Ectodermal cell (in vitro differentiated cells): ENCODE results near the gene ZMIZ1.

Experiments
- H3K27ac ChIP-seq: 2 replicates; pipeline ENCODE4 v1.7.0; 2013; ENCODE audit warnings: mild to moderate bottlenecking, low read depth, low read length; ENCODE audit not compliant: insufficient read depth, poor library complexity, severe bottlenecking
- H3K27me3 ChIP-seq: 2 replicates; pipeline ENCODE4 v1.7.0; 2013; ENCODE audit warnings: mild to moderate bottlenecking, low read length; ENCODE audit not compliant: insufficient read depth, control insufficient read depth, poor library complexity, severe bottlenecking
- H3K36me3 ChIP-seq: one replicate; pipeline ENCODE4 v1.7.0; 2013; ENCODE audit warnings: low read length; ENCODE audit not compliant: control insufficient read depth, insufficient read depth
- H3K4me1 ChIP-seq: one replicate; pipeline ENCODE4 v1.7.0; 2013; ENCODE audit warnings: low read length; ENCODE audit not compliant: control insufficient read depth, insufficient read depth
- H3K4me3 ChIP-seq: 2 replicates; pipeline ENCODE4 v1.7.0; 2013; ENCODE audit warnings: low read depth, low read length, control low read depth; ENCODE audit not compliant: insufficient read depth
- H3K9me3 ChIP-seq: 2 replicates; pipeline ENCODE4 v1.7.0; 2013; ENCODE audit warnings: mild to moderate bottlenecking, low read length, moderate library complexity; ENCODE audit not compliant: control insufficient read depth
- WGBS, 2 experiments: methylation state at CpG; one replicate each; pipeline ENCODE4 v1.1.7; 2013; ENCODE audit warnings: missing lambda C conversion rate in 2 of 2; 5-methylcytosine and 5-hydroxymethylcytosine counted together

ZMIZ1 gene

DNA sequence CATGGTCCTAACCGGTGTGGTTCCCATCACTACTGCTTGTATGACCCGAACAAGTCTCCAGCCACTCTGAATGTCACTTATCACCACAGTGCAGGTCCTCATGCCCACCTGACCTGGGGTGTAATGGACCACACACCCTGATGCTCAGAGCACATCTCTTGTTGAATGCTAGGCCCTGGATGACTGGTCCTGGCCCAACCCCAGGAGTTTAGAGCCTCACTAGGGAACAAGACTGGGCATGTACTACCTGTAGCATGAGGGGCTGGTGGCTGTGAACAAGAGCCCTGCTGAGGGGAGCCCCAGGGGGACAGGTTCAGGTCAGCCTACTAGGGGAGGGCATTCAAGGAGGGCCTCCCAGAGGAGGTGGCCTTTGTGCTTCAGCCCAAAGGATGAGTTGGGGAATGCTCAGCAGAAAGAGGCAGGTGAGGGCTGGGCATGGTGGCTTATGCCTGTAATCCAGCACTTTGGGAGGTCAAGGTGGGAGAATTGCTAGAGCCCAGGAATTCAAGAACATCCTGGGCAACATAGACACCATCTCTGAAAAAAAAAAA lies 31.2 kb downstream of the ZMIZ1 start:
- Histone ChIP-seq H3K27me3 (no peaks in the 10 kb centered on the region), H3K4me1 (peaks cover 16% of the 10 kb centered on the region), H3K4me3 (no peak overlapping the region), H3K27ac (no peak overlapping the region), H3K9me3 (no peaks in the 10 kb centered on the region), H3K36me3 (no peaks in the 10 kb centered on the region)
- WGBS, 2 experiments: 87 to 95% methylated on average over 2 of the region's 2 CpGs

DNA sequence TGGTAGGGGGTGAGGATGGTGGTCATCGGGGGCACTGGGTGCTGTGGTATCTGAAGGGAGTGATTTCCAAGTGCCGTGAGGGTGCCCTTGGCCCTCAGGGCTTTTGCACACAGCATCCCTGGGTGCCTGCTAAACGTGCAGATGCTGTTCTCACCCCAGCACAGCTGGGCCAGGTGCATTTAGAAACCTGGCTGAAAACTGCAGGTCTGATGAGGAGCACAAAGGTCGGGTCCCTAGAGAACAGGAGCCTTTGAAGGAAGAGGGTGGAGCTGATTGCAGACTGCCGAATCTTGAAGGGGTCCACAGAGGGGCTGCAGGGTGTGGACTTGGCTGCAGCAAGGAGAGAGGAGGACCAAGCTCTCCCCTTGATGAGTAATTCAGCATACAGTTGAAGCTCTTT lies 32.0 kb downstream of the ZMIZ1 start:
- no peaks in the 10 kb centered on the region for H3K27me3 ChIP-seq
- no peaks in the 10 kb centered on the region for H3K9me3 ChIP-seq
- H3K36me3 ChIP-seq: no peaks in the 10 kb centered on the region
- peaks cover 16% of the 10 kb centered on the region for H3K4me1 ChIP-seq
- WGBS, 2 experiments: 83 to 85% methylated on average over 5 of the region's 5 CpGs
- H3K4me3 ChIP-seq: no peak overlapping the region
- H3K27ac ChIP-seq: no peak overlapping the region

DNA sequence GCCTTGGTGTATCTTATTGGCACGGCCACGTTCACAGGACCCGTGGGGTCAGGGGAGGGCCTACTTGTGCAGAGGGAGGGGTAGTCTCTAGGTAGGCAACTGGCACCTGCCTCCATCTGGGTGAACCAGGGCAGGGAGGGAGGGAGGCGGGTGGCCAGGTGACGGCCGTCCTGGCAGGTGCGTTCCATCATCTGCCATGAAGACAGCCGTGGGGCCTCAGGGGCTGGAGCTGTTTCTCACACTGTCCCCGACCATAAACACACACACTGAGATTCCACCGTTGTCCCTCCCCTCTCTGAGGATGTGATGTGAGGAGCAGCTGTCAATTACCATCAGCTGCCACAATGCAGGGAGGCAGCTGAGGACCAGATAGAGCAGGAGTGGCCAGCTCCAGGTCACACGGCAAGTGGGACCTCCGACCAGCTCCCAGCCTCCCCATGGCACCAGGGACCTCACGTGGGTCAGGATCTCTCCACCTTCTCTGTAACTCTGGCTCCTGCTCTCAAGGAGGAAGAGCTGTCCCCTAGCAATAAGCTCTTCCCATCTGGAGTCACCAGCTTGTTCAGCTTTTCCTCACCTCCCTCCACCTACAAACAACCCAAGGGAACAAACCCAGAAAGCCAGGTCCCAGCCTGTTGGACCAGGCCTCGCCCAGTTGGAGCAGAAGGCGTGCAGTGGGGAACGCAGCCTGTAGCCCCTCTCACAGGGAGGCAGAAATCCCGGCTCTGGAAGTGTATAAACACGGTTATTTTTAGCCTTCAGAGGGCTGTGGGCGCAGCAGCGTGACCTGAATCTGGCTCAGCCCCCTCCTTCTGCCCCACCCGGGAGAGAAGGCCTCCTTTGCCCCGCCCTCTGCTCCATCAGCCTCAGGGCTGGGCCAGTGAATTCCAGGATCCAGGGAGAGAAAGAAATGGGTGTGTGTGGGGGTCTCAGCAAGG lies 33.1 kb downstream of the ZMIZ1 start:
- H3K4me1 ChIP-seq: peaks cover 25% of the 10 kb centered on the region
- no peak overlapping the region for H3K27ac ChIP-seq
- 77% methylated on average over 22 of the region's 22 CpGs for WGBS, 2 experiments

GRCh38 chr10:79102498-79102874 lies 33.7 kb downstream of the ZMIZ1 start:
- no peaks in the 10 kb centered on the region for H3K27me3 ChIP-seq
- 86 to 89% methylated on average over 6 to 7 of the region's 7 CpGs for WGBS, 2 experiments
- H3K36me3 ChIP-seq: no peaks in the 10 kb centered on the region
- H3K4me1 ChIP-seq: peaks cover 31% of the 10 kb centered on the region
- H3K4me3 ChIP-seq: no peak overlapping the region
- no peaks in the 10 kb centered on the region for H3K9me3 ChIP-seq
- no peak overlapping the region for H3K27ac ChIP-seq

More for the DNA sequence above, 33.1 kb downstream of the ZMIZ1 start:
- no peaks in the 10 kb centered on the region for H3K27me3 ChIP-seq
- no peak overlapping the region for H3K4me3 ChIP-seq
- H3K9me3 ChIP-seq: no peaks in the 10 kb centered on the region
- H3K36me3 ChIP-seq: no peaks in the 10 kb centered on the region

GRCh38 chr10:79103129-79103528 lies 34.4 kb downstream of the ZMIZ1 start:
- Histone ChIP-seq H3K27me3 (no peaks in the 10 kb centered on the region), H3K36me3 (no peaks in the 10 kb centered on the region), H3K9me3 (no peaks in the 10 kb centered on the region), H3K4me1 (peaks cover 37% of the 10 kb centered on the region), H3K27ac (no peak overlapping the region), H3K4me3 (no peak overlapping the region)
- 93 to 94% methylated on average over 13 of the region's 13 CpGs for WGBS, 2 experiments

DNA sequence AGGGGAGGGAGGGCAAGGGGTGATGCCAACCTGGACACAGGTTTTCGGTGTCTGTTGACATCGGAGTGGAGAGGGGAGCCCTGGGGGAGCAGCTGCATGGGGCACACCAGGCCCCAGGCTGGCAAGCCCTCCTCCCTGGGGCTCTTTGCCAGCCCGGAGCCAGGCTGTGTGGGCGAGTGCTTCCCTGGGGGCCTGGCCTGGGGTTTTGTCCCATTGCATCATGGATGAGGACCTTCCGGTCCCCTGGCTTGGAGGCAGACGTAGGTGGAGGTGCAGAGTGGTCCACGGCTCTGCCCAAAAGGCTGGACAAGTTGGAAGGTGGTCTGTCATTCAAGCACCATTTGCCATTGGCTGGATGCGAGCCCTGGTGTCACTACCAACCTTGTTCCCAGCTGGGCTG lies 34.8 kb downstream of the ZMIZ1 start:
- Histone ChIP-seq H3K36me3 (no peaks in the 10 kb centered on the region), H3K4me3 (no peak overlapping the region), H3K9me3 (no peaks in the 10 kb centered on the region), H3K27ac (no peak overlapping the region), H3K27me3 (no peaks in the 10 kb centered on the region), H3K4me1 (peaks cover 37% of the 10 kb centered on the region)
- WGBS, 2 experiments: 94 to 97% methylated on average over 8 of the region's 8 CpGs

- WGBS, 2 experiments: 74% methylated on average over 11 of the region's 11 CpGs
- Histone ChIP-seq H3K4me3 (no peak overlapping the region), H3K9me3 (no peaks in the 10 kb centered on the region), H3K27ac (no peak overlapping the region), H3K4me1 (peaks cover 37% of the 10 kb centered on the region), H3K36me3 (no peaks in the 10 kb centered on the region), H3K27me3 (no peaks in the 10 kb centered on the region)
Observed at GRCh38 chr10:79105150-79105739, 36.5 kb downstream of the ZMIZ1 start.

DNA sequence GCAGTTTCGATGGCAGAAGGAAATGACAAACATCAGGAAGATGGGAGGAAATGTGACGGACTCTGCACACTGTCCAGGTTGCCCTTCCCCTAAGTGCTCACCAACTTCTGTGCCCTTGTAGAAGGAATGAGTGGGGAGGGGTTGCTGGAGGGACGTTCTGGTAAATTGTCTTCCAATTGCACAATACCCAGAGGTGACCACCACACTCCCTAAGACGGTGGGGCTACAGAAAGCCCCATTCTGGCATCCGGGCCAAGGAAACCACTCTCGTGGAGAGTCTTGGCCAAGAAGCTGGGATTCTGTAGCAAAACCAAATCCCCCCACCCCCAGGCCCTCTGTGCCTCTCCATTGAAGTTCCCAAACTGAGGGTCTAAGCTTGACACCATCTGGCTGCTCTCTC lies 37.1 kb downstream of the ZMIZ1 start:
- Histone ChIP-seq H3K27me3 (no peaks in the 10 kb centered on the region), H3K4me1 (peaks cover 37% of the 10 kb centered on the region), H3K4me3 (no peak overlapping the region), H3K36me3 (no peaks in the 10 kb centered on the region), H3K27ac (no peak overlapping the region), H3K9me3 (no peaks in the 10 kb centered on the region)
- 91 to 92% methylated on average over 6 of the region's 6 CpGs for WGBS, 2 experiments

- Histone ChIP-seq H3K36me3 (no peaks in the 10 kb centered on the region), H3K4me3 (no peak overlapping the region), H3K9me3 (no peaks in the 10 kb centered on the region), H3K27ac (no peak overlapping the region), H3K27me3 (no peaks in the 10 kb centered on the region), H3K4me1 (peaks cover 33% of the 10 kb centered on the region)
- WGBS, 2 experiments: 92 to 93% methylated on average over 10 of the region's 10 CpGs
Observed at GRCh38 chr10:79106256-79107050, 37.7 kb downstream of the ZMIZ1 start.
